Mesenchymal stem cell (in vitro differentiated cells and primary cell): ENCODE measurements around the gene ZNF488.

Experiments
- DNase-seq: peaks from one replicate; pipeline ENCODE4 v3.0.0-alpha.2; 2013
- H2AFZ ChIP-seq: one replicate; pipeline ENCODE4 v1.6.1; 2013; ENCODE audit warnings: low read depth, mild to moderate bottlenecking, control low read depth, inconsistent platforms, low read length, moderate library complexity
- H2AK5ac ChIP-seq: 2 replicates; pipeline ENCODE4 v1.6.1; 2013; ENCODE audit warnings: low read length, moderate library complexity, mild to moderate bottlenecking, inconsistent platforms; ENCODE audit not compliant: severe bottlenecking
- H2BK120ac ChIP-seq: one replicate; pipeline ENCODE4 v1.6.1; 2013; ENCODE audit warnings: low read depth, mild to moderate bottlenecking, inconsistent platforms, low read length, moderate library complexity
- H2BK12ac ChIP-seq, 2 experiments: one replicate each; pipeline ENCODE4 v1.6.1; 2013; ENCODE audit warnings: inconsistent platforms in 2 of 2, low read length in 2 of 2, mild to moderate bottlenecking in 2 of 2, moderate library complexity in 2 of 2, control low read depth in 1 of 2
- H2BK15ac ChIP-seq: one replicate; pipeline ENCODE4 v1.6.1; 2013; ENCODE audit warnings: mild to moderate bottlenecking, low read depth, inconsistent platforms; ENCODE audit not compliant: poor library complexity, severe bottlenecking
- H2BK5ac ChIP-seq: 2 replicates; pipeline ENCODE4 v1.6.1; 2013; ENCODE audit warnings: low read depth, mild to moderate bottlenecking, low read length, control low read depth, inconsistent platforms; ENCODE audit not compliant: poor library complexity, severe bottlenecking
- H3K14ac ChIP-seq, 2 experiments: one replicate each; pipeline ENCODE4 v1.6.1; 2013; ENCODE audit warnings: inconsistent platforms in 2 of 2, low read length in 2 of 2, control low read depth in 1 of 2, mild to moderate bottlenecking in 1 of 2, moderate library complexity in 1 of 2
- H3K18ac ChIP-seq, 2 experiments: one replicate each; pipeline ENCODE4 v1.6.1; 2013; ENCODE audit warnings: inconsistent platforms in 2 of 2, low read length in 2 of 2, control low read depth in 1 of 2, low read depth in 1 of 2, mild to moderate bottlenecking in 1 of 2
- H3K23ac ChIP-seq, 2 experiments: one replicate each; pipeline ENCODE4 v1.6.1; 2013; ENCODE audit warnings: inconsistent platforms in 2 of 2, low read length in 2 of 2, mild to moderate bottlenecking in 2 of 2, moderate library complexity in 2 of 2, control low read depth in 1 of 2
- H3K27ac ChIP-seq: 2 replicates; pipeline ENCODE4 v1.5.1; 2013; ENCODE audit warnings: mild to moderate bottlenecking, moderate library complexity, low read length, control low read depth, inconsistent platforms; ENCODE audit not compliant: poor library complexity, severe bottlenecking
- H3K27me3 ChIP-seq, 2 experiments: 2 replicates each; pipeline versions ENCODE4 v1.6.1 to v1.7.0; 2013; ENCODE audit warnings: low read length in 2 of 2, mild to moderate bottlenecking in 2 of 2, moderate library complexity in 2 of 2, control low read depth in 1 of 2, inconsistent platforms in 1 of 2; ENCODE audit not compliant: control insufficient read depth in 1 of 2, insufficient read depth in 1 of 2
- H3K36me3 ChIP-seq, 2 experiments: 2 replicates each; pipeline versions ENCODE4 v1.6.1 to v1.7.0; 2013; ENCODE audit warnings: low read length in 2 of 2, control low read depth in 1 of 2, inconsistent platforms in 1 of 2, low read depth in 1 of 2, mild to moderate bottlenecking in 1 of 2; ENCODE audit not compliant: insufficient read depth in 2 of 2, control insufficient read depth in 1 of 2
- H3K4ac ChIP-seq, 2 experiments: one replicate each; pipeline ENCODE4 v1.6.1; 2013; ENCODE audit warnings: inconsistent platforms in 2 of 2, low read length in 2 of 2, mild to moderate bottlenecking in 2 of 2, moderate library complexity in 2 of 2, control low read depth in 1 of 2, low read depth in 1 of 2
- H3K4me1 ChIP-seq: 2 replicates; pipeline ENCODE4 v1.6.1; 2013; ENCODE audit warnings: low read depth, low read length, control low read depth; ENCODE audit not compliant: control insufficient read depth, insufficient read depth
- H3K4me2 ChIP-seq: 2 replicates; pipeline ENCODE4 v1.6.1; 2013; ENCODE audit warnings: low read length, mild to moderate bottlenecking, inconsistent platforms; ENCODE audit not compliant: poor library complexity, severe bottlenecking
- H3K4me3 ChIP-seq, 2 experiments: 2 replicates each; pipeline versions ENCODE4 v1.5.1 to v1.7.0; 2013; ENCODE audit warnings: low read length in 2 of 2, mild to moderate bottlenecking in 2 of 2, control low read depth in 1 of 2, low read depth in 1 of 2; ENCODE audit not compliant: insufficient read depth in 1 of 2
- H3K79me1 ChIP-seq: replicated peaks from 2 replicates; pipeline ENCODE4 v1.6.1; 2013; ENCODE audit warnings: mild to moderate bottlenecking, control low read depth, low read length, inconsistent platforms; ENCODE audit not compliant: poor library complexity, severe bottlenecking
- H3K9ac ChIP-seq: 2 replicates; pipeline ENCODE4 v1.7.0; 2013; ENCODE audit warnings: mild to moderate bottlenecking, low read length, moderate library complexity
- H3K9me3 ChIP-seq: 2 replicates; pipeline ENCODE4 v1.7.0; 2013; ENCODE audit warnings: mild to moderate bottlenecking, low read length; ENCODE audit not compliant: control insufficient read depth
- H4K8ac ChIP-seq: one replicate; pipeline ENCODE4 v1.6.1; 2013; ENCODE audit warnings: inconsistent platforms, mild to moderate bottlenecking, low read length, moderate library complexity
- H4K91ac ChIP-seq: one replicate; pipeline ENCODE4 v1.6.1; 2013; ENCODE audit warnings: mild to moderate bottlenecking, low read length, inconsistent platforms
- WGBS: methylation state at CpG from one replicate; pipeline ENCODE4 v1.1.7; 2013; ENCODE audit warnings: mixed read lengths; 5-methylcytosine and 5-hydroxymethylcytosine counted together

The ZNF488 gene

DNA sequence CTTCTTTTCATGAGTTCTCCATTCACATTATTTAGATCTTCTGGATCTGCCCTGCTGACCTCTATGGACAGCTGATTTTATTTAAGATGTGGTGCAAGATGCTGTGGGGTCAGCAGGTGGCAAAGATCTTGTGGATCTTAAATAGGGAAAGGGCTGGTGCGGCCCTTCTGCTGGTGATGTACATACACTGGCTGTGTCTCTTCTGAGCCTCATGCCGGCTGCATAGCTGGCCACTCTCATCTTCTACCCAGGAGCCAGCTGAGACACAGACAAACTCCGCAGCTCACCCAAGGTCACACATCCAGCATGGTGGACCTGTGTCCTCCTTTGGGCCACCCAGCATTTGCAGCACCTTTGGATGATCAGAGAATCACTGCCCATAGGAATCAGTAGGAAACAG is 26.2 kb downstream of the ZNF488 start:
- Histone ChIP-seq H3K4me1 (peaks cover 5% of the 10 kb centered on the region), H2BK5ac (no peak overlapping the region), H3K18ac (no peak overlapping the region), H2BK12ac (no peak overlapping the region), H3K4ac (no peak overlapping the region), H2AK5ac (no peak overlapping the region), H3K4me2 (no peak overlapping the region), H4K8ac (no peak overlapping the region), H3K9me3 (no peaks in the 10 kb centered on the region), H2BK15ac (no peak overlapping the region), H3K23ac (no peak overlapping the region), H2BK120ac (no peak overlapping the region), H4K91ac (no peak overlapping the region), H3K27ac (no peak overlapping the region), H3K36me3 (no peaks in the 10 kb centered on the region), H2AFZ (no peak overlapping the region), H3K14ac (no peak overlapping the region), H3K27me3 (peaks cover under 1 to 17% of the 10 kb centered on the region in 2 experiments), H3K9ac (no peak overlapping the region), H3K4me3 (no peak overlapping the region), H3K79me1 (no peaks in the 10 kb centered on the region)
- WGBS, result 96% methylated on average over 3 of the region's 3 CpGs
- no peak for DNase-seq

GRCh38 chr10:47357131-47357582 is 26.9 kb downstream of the ZNF488 start:
- no peak overlapping the region for H3K14ac ChIP-seq
- no peak overlapping the region for H3K4ac ChIP-seq
- no peak overlapping the region for H3K4me2 ChIP-seq
- no peak overlapping the region for H2BK120ac ChIP-seq
- H4K8ac ChIP-seq, result no peak overlapping the region
- peaks cover 5% of the 10 kb centered on the region for H3K4me1 ChIP-seq
- H3K27me3 ChIP-seq, result peaks cover 8 to 21% of the 10 kb centered on the region in 2 experiments
- no peak overlapping the region for H2AFZ ChIP-seq
- no peak overlapping the region for H2BK12ac ChIP-seq
- 92% methylated on average over 11 of the region's 12 CpGs for WGBS
- H3K79me1 ChIP-seq, result no peaks in the 10 kb centered on the region
- H4K91ac ChIP-seq, result no peak overlapping the region
- no peak overlapping the region for H3K9ac ChIP-seq
- H3K9me3 ChIP-seq, result no peaks in the 10 kb centered on the region
- H3K36me3 ChIP-seq, result no peaks in the 10 kb centered on the region
- H2BK15ac ChIP-seq, result no peak overlapping the region
- H3K23ac ChIP-seq, result no peak overlapping the region
- no peak for DNase-seq
- H2AK5ac ChIP-seq, result no peak overlapping the region
- no peak overlapping the region for H2BK5ac ChIP-seq
- H3K18ac ChIP-seq, result no peak overlapping the region
- no peak overlapping the region for H3K4me3 ChIP-seq
- no peak overlapping the region for H3K27ac ChIP-seq

DNA sequence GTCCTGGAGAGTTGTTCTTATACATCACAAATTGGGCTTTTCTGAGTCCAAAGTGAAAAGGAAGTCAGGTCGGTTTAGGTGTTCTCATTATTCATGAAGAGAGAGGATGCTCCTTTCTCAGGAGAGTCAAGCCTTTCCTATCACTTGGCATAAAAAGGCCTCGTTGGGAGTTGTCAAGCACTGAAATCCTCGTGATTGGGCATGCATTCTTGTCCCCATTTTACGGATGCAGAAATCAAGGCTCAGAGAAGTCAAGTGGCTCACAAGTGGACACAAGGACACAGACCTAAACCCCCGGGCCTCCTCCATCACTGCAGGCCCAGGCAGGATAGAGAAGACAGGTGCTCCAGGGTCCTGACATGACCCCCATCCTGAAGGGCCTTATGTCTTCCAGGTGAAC is 27.4 kb downstream of the ZNF488 start:
- H2BK15ac ChIP-seq, result no peak overlapping the region
- H2BK12ac ChIP-seq, result no peak overlapping the region
- no peak overlapping the region for H3K14ac ChIP-seq
- no peak overlapping the region for H3K27ac ChIP-seq
- no peak overlapping the region for H2AK5ac ChIP-seq
- H3K36me3 ChIP-seq, result no peaks in the 10 kb centered on the region
- DNase-seq, result no peak
- H3K4me1 ChIP-seq, result peaks cover 5% of the 10 kb centered on the region
- H3K79me1 ChIP-seq, result no peaks in the 10 kb centered on the region
- no peak overlapping the region for H3K4me2 ChIP-seq
- H3K4me3 ChIP-seq, result no peak overlapping the region
- 69% methylated on average over 5 of the region's 5 CpGs for WGBS
- no peak overlapping the region for H3K4ac ChIP-seq
- no peak overlapping the region for H2AFZ ChIP-seq
- H3K23ac ChIP-seq, result no peak overlapping the region
- no peak overlapping the region for H4K91ac ChIP-seq
- H4K8ac ChIP-seq, result no peak overlapping the region
- no peak overlapping the region for H3K9ac ChIP-seq
- no peak overlapping the region for H2BK5ac ChIP-seq
- no peaks in the 10 kb centered on the region for H3K9me3 ChIP-seq
- no peak overlapping the region for H3K18ac ChIP-seq
- peaks cover 12 to 24% of the 10 kb centered on the region in 2 experiments for H3K27me3 ChIP-seq
- H2BK120ac ChIP-seq, result no peak overlapping the region

- Histone ChIP-seq H3K18ac (no peak overlapping the region), H2BK120ac (no peak overlapping the region), H2AK5ac (no peak overlapping the region), H2BK5ac (no peak overlapping the region), H2BK12ac (no peak overlapping the region), H3K4me2 (no peak overlapping the region), H3K4me3 (no peak overlapping the region), H4K8ac (no peak overlapping the region), H3K23ac (no peak overlapping the region), H4K91ac (no peak overlapping the region), H2AFZ (no peak overlapping the region), H2BK15ac (no peak overlapping the region), H3K36me3 (no peaks in the 10 kb centered on the region), H3K14ac (no peak overlapping the region), H3K4ac (no peak overlapping the region), H3K9ac (no peak overlapping the region), H3K79me1 (no peaks in the 10 kb centered on the region), H3K27me3 (peaks cover 12 to 29% of the 10 kb centered on the region in 2 experiments), H3K9me3 (no peaks in the 10 kb centered on the region), H3K27ac (no peak overlapping the region), H3K4me1 (no peaks in the 10 kb centered on the region)
- whole genome bisulfite sequencing, result 67% methylated on average over 1 of the region's 1 CpG
- no peak for DNase-seq
Observed at GRCh38 chr10:47354900-47355299, 29.2 kb downstream of the ZNF488 start.
